DND-41 (cell line): Measurements from ENCODE around the gene ARRDC2.

Source experiments
- EZH2 ChIP-seq: IDR thresholded peaks from 3 replicates; pipeline ENCODE4 v1.6.1; 2012; ENCODE audit warnings: borderline replicate concordance, low read depth, mild to moderate bottlenecking, moderate library complexity, low read length, inconsistent platforms; ENCODE audit not compliant: severe bottlenecking
- TF ChIP-seq, protein P1 (sequence below): IDR thresholded peaks from 2 replicates; pipeline ENCODE4 v1.5.1; 2012; ENCODE audit warnings: borderline replicate concordance, low read length, moderate library complexity, mild to moderate bottlenecking; ENCODE audit not compliant: poor library complexity, severe bottlenecking; ENCODE audit errors: extremely low read depth

DNA sequence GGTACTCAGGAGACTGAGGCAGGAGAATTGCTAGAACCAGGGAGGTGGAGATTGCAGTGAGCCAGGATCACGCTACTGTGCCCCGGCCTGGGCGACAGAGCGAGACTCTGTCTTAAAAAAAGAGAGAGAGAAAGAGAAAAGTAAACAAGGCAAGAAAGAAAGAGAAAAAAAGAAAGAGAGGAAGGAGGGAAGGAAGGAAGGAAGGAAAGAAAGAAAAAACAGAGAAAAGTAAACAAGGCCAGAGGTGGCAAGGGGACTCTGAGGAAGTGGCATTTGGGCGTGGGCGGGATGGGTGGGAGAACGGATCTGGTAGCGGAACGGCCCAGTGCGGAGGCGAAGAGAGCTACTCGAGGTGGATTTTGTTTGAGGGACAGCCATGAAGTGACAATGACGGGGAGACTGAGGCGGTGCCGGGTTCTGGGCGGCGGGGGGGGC is 7.5 kb upstream of the ARRDC2 start:
- TF ChIP-seq, protein P1, sequence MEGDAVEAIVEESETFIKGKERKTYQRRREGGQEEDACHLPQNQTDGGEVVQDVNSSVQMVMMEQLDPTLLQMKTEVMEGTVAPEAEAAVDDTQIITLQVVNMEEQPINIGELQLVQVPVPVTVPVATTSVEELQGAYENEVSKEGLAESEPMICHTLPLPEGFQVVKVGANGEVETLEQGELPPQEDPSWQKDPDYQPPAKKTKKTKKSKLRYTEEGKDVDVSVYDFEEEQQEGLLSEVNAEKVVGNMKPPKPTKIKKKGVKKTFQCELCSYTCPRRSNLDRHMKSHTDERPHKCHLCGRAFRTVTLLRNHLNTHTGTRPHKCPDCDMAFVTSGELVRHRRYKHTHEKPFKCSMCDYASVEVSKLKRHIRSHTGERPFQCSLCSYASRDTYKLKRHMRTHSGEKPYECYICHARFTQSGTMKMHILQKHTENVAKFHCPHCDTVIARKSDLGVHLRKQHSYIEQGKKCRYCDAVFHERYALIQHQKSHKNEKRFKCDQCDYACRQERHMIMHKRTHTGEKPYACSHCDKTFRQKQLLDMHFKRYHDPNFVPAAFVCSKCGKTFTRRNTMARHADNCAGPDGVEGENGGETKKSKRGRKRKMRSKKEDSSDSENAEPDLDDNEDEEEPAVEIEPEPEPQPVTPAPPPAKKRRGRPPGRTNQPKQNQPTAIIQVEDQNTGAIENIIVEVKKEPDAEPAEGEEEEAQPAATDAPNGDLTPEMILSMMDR: no peak
- TF ChIP-seq EZH2: no peak
